Activated T-cell treated with anti-CD3 and anti-CD28 coated beads, Interleukin-2, amount 50 U/mL, for 1 hour (primary cell): ENCODE data around the gene NUDT13.
"Not testable (repeated sequence)": the region's sequence is repeated elsewhere in the genome, so short reads cannot be mapped to it uniquely, and the experiment has no call there.

Experiments
- DNase-seq: peaks from one replicate; pipeline ENCODE4 v3.0.0-alpha.2; 2020

NUDT13 gene

GRCh38 chr10:73106301-73106700 is 4.0 kb upstream of the NUDT13 start:
- DNase-seq = no peak

- not testable (repeated sequence) for DNase-seq
These were observed 1.0 kb upstream of the NUDT13 start for GRCh38 chr10:73109248-73109652.

- not testable (repeated sequence) for DNase-seq
These were observed 1.8 kb downstream of the NUDT13 start for GRCh38 chr10:73112032-73112431.

GRCh38 chr10:73113551-73113950 is 3.3 kb downstream of the NUDT13 start:
- no peak for DNase-seq

- DNase-seq = no peak
These were observed 5.8 kb downstream of the NUDT13 start for GRCh38 chr10:73116017-73116416.

GRCh38 chr10:73117976-73118743 is 7.9 kb downstream of the NUDT13 start:
- no peak for DNase-seq

GRCh38 chr10:73119457-73119856 is 9.2 kb downstream of the NUDT13 start:
- no peak for DNase-seq

GRCh38 chr10:73119952-73120351 is 9.7 kb downstream of the NUDT13 start:
- no peak for DNase-seq

- DNase-seq = no peak
These were observed 16.1 kb downstream of the NUDT13 start for GRCh38 chr10:73126343-73126742.

GRCh38 chr10:73131301-73131700 is 21.0 kb downstream of the NUDT13 start:
- DNase-seq = no peak

GRCh38 chr10:73131913-73132686 is 21.8 kb downstream of the NUDT13 start:
- DNase-seq = no peak

- no peak for DNase-seq
These were observed 24.5 kb downstream of the NUDT13 start for GRCh38 chr10:73134727-73135126.

- no peak for DNase-seq
These were observed 26.4 kb downstream of the NUDT13 start for GRCh38 chr10:73136627-73137026.

GRCh38 chr10:73139251-73139650 is 29.0 kb downstream of the NUDT13 start:
- no peak for DNase-seq

- no peak for DNase-seq
These were observed 31.3 kb downstream of the NUDT13 start for GRCh38 chr10:73141603-73142002.

GRCh38 chr10:73150633-73151413 is 40.6 kb downstream of the NUDT13 start:
- not testable (repeated sequence) for DNase-seq

GRCh38 chr10:73152009-73152408 is 41.8 kb downstream of the NUDT13 start:
- DNase-seq = no peak

- no peak for DNase-seq
These were observed 45.8 kb downstream of the NUDT13 start for GRCh38 chr10:73156054-73156453.

GRCh38 chr10:73159038-73159648 is 48.9 kb downstream of the NUDT13 start:
- peak; percentile 60 for DNase-seq

- no peak for DNase-seq
These were observed 50.8 kb downstream of the NUDT13 start for GRCh38 chr10:73161079-73161478.

GRCh38 chr10:73161662-73162061 is 51.4 kb downstream of the NUDT13 start:
- no peak for DNase-seq

GRCh38 chr10:73163096-73163495 is 52.8 kb downstream of the NUDT13 start:
- no peak for DNase-seq

GRCh38 chr10:73166972-73167371 is 56.7 kb downstream of the NUDT13 start:
- no peak for DNase-seq
